ENCODE data around the gene KPRP. TPM values are rescaled to one million over a fixed set of nuclear protein-coding genes. Genes with fewer than 3 reads are reported as not detected.

The KPRP gene, protein sequence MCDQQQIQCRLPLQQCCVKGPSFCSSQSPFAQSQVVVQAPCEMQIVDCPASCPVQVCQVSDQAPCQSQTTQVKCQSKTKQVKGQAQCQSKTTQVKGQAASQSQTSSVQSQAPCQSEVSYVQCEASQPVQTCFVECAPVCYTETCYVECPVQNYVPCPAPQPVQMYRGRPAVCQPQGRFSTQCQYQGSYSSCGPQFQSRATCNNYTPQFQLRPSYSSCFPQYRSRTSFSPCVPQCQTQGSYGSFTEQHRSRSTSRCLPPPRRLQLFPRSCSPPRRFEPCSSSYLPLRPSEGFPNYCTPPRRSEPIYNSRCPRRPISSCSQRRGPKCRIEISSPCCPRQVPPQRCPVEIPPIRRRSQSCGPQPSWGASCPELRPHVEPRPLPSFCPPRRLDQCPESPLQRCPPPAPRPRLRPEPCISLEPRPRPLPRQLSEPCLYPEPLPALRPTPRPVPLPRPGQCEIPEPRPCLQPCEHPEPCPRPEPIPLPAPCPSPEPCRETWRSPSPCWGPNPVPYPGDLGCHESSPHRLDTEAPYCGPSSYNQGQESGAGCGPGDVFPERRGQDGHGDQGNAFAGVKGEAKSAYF
- not detected for total RNA-seq
- long read RNA-seq, result 0 reads

- DNase-seq (ENCODE audit: low spot score), result no peak
Observed at GRCh38 chr1:152757747-152758146, at the start of gene KPRP. Gene KPRP, plus strand, starts transcription at chr1:152758025. Its CDS starts 1,564 bp downstream, at chr1:152759589.

- no peak for DNase-seq (ENCODE audit: low spot score)
Observed at GRCh38 chr1:152718238-152718637, 39.6 kb upstream of the KPRP start.

GRCh38 chr1:152725261-152725660 is 32.6 kb upstream of the KPRP start:
- DNase-seq (ENCODE audit: low spot score), result no peak

DNA sequence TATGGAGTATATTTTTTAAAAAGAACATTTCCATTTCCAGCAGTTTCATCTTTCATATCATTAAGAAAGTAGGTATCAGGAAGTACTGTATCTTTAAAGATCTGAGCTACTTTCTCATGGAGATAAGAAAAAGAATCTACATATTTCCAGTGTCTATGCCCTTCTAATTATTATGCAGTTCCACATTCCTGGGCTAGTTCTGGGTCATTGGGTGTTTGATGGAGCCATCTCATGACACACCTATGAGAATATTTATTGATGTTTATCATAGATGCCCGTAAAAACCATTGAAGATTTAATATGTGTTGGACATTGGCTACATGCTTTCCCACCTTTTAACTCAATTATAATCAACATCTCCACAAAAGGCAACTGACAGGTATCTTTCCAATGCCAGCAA is 28.8 kb upstream of the KPRP start:
- no peak for DNase-seq (ENCODE audit: low spot score)

DNA sequence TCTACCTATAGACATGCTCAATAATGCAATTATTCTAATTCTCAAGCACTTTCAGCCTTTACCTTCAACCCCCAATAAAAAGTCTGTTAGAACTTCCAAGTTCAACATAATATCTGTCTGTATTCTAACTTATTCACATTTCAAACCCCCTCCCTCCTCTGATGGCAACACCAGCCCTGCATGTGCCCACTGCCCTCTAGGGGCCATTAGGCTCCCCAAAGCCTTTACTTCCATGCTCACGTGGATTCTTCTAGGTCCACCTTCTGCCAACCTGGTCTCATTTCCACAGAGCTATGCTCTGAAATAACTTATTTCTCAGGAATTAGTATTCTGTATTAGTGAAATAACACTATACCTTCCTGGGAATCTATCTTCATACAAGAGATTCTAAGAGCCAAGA is 22.2 kb upstream of the KPRP start:
- DNase-seq (ENCODE audit: low spot score), result no peak

GRCh38 chr1:152737997-152738396 is 19.8 kb upstream of the KPRP start:
- DNase-seq (ENCODE audit: low spot score), result no peak

DNA sequence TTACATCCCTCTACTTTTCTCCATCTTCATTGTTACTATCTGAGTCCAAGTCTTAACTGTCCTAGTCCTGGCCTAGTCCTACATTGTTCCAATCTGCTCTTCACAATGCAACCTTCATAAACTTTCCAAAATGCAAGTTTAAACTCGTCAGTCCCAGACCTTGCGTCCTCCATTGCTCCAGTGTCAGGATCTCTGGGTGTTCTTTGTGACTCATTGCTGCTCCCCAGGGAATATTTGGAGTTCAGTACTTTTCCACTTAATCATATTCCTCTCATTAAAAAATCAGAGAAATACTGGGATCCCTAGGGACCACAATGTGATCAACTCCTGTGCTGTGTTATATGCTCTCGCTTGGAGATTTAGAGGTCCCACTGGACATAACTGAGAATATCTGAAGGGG is 18.0 kb upstream of the KPRP start:
- DNase-seq (ENCODE audit: low spot score), result no peak

GRCh38 chr1:152741656-152742055 is 16.2 kb upstream of the KPRP start:
- DNase-seq (ENCODE audit: low spot score), result no peak

- no peak for DNase-seq (ENCODE audit: low spot score)
Observed at GRCh38 chr1:152743371-152744145, 14.3 kb upstream of the KPRP start.

DNA sequence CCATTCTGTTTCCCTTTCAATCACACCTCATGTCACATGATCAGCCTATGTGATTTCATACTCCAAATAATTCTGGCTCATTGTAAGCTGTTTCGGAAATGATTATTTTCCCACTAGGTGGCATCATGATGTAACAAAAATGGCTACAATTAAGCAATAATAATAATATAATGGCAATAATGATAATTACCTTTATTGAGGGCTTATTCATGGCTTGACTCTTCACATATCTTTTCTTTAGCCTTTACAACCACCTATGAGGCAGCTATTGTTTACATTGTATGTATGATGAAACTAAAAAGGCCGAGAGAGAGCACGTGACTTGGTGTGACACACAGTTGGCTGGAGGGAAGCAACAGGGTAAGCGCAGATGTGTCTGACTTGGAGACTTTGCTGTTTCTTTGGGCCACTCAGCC is 12.5 kb upstream of the KPRP start:
- DNase-seq (ENCODE audit: low spot score), result no peak

DNA sequence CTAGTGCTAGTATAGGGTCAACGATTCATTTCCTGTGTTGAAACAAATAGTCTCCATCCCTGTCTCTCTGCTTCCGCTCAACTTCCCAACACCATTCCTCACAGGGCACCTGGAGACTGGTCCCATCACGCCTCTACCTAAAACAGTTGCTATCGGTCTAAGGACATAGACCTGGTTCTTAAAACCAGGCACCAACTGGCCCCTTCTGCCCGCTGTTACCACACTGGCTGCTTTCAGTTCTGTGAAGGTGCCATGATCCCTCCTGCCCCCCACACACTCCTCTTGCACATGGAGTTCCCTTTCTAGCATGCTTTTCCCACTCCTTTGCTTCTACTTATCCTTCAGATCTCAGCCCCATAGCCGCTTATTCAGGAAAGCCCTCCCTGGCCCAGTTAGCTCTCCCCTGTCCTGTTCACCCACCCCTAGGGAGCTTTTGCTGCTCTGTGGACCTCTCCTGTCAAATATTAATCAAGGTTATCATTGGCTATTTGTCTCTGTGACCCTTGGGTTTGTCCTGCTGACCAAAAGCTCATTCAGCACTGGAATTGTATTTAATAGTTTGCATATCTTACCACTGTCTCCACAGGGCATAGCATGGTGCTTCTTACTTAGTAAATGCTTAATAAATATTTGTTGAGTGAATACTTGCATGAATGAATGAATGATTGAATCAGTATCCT is 11.9 kb upstream of the KPRP start:
- no peak for DNase-seq (ENCODE audit: low spot score)

- no peak for DNase-seq (ENCODE audit: low spot score)
Observed at GRCh38 chr1:152747831-152748230, 10.0 kb upstream of the KPRP start.

GRCh38 chr1:152752225-152752624 is 5.6 kb upstream of the KPRP start:
- DNase-seq (ENCODE audit: low spot score), result no peak

DNA sequence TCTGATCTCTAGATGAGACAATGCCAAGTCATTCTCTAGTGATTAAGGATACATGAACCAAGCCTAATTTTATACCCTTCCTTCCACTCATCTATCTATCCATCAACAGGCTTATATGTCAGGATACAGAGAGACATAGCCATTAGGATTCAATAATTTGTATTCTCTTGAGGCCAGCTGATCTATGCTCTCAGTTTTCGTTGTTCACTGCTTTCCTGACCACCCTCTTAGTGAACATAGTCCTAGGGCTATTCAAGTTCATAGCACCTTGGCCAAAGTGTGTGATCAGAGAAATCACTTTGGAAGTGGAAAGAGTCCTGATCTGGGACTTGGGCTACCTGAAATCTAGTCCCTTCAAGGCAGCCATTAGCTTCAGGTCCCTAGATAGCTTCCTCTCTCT is 4.2 kb upstream of the KPRP start:
- DNase-seq (ENCODE audit: low spot score), result no peak

GRCh38 chr1:152756872-152757271 is 953 bp upstream of the KPRP start:
- no peak for DNase-seq (ENCODE audit: low spot score)

- DNase-seq (ENCODE audit: low spot score), result no peak
Observed at GRCh38 chr1:152758636-152759035, 811 bp downstream of the KPRP start.

DNA sequence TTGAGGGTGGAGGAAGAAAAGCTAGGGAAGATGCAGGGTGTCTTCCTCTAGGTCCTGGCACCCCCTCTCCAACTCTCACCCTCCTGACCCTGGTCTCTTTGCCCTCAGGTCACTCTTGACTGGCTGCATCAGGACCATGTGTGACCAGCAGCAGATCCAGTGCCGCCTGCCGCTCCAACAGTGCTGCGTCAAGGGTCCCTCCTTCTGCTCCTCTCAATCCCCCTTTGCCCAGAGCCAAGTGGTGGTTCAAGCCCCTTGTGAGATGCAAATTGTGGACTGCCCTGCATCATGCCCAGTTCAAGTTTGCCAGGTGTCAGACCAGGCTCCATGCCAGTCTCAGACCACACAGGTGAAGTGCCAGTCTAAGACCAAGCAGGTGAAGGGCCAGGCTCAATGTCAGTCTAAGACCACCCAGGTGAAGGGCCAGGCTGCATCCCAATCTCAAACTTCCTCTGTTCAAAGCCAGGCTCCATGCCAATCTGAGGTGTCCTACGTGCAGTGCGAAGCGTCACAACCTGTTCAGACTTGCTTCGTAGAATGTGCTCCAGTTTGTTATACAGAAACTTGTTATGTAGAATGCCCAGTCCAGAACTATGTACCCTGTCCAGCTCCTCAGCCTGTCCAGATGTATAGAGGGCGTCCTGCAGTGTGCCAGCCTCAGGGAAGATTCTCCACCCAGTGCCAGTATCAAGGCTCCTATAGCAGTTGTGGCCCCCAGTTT is 1.8 kb downstream of the KPRP start:
- DNase-seq (ENCODE audit: low spot score), result no peak

DNA sequence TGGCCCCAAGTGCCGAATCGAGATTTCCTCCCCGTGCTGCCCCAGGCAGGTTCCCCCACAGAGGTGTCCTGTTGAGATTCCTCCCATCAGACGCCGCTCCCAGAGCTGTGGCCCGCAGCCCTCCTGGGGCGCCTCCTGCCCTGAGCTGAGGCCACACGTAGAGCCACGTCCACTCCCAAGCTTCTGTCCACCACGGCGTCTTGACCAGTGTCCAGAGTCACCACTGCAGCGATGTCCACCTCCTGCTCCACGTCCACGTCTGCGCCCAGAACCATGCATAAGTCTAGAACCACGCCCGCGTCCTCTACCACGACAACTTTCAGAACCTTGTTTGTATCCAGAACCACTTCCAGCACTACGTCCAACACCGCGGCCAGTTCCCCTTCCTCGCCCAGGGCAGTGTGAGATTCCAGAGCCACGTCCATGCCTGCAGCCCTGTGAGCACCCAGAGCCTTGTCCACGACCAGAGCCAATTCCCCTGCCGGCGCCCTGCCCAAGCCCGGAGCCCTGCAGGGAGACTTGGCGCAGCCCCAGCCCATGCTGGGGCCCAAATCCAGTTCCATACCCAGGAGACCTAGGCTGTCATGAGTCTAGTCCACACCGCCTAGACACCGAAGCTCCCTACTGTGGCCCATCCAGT is 2.8 kb downstream of the KPRP start:
- DNase-seq (ENCODE audit: low spot score), result no peak

- DNase-seq (ENCODE audit: low spot score), result no peak
Observed at GRCh38 chr1:152761609-152762213, 3.9 kb downstream of the KPRP start.
